Activated gamma-delta T cell (primary cell): Measurements from ENCODE around the gene SLC39A6.
A peak's percentile ranks its signal among the peaks of the same experiment; 100 is the strongest.
"Not testable (repeated sequence)": the region's sequence is repeated elsewhere in the genome, so short reads cannot be mapped to it uniquely, and the experiment has no call there.

Experiments
- DNase-seq: peaks from one replicate; lab custom pipeline; 2025; lab: John Stamatoyannopoulos, UW
- total RNA-seq, 2 donors: gene quantifications; one replicate each; lab custom pipeline; 2026; lab: John Stamatoyannopoulos, UW

The SLC39A6 gene
- 54.9 to 58.0 reads per million in 2 donors for total RNA-seq

- DNase-seq: peak; percentile 93
Observed at GRCh38 chr18:36129300-36130038, at the start of gene SLC39A6, which contains the start of gene ELP2. TSS of gene SLC39A6 (minus strand) at chr18:36129340. CDS start at chr18:36127007, 2,333 bp downstream. TSS of gene ELP2 (plus strand) at chr18:36129899. CDS start at chr18:36129934, 35 bp downstream.

- DNase-seq: no peak
Observed at GRCh38 chr18:36177913-36178312, 48.8 kb upstream of the SLC39A6 start.

- no peak for DNase-seq
Observed at GRCh38 chr18:36176711-36177110, 47.6 kb upstream of the SLC39A6 start.

- no peak for DNase-seq
Observed at GRCh38 chr18:36176177-36176584, 47.0 kb upstream of the SLC39A6 start.

GRCh38 chr18:36175481-36175880, 46.3 kb upstream of the SLC39A6 start:
- no peak for DNase-seq

- no peak for DNase-seq
Observed at GRCh38 chr18:36169938-36170337, 40.8 kb upstream of the SLC39A6 start.

- not testable (repeated sequence) for DNase-seq
Observed at GRCh38 chr18:36168296-36168695, 39.2 kb upstream of the SLC39A6 start.

- DNase-seq: no peak
Observed at GRCh38 chr18:36167692-36168218, 38.6 kb upstream of the SLC39A6 start.

GRCh38 chr18:36162981-36163380, 33.8 kb upstream of the SLC39A6 start:
- DNase-seq: no peak

GRCh38 chr18:36160959-36161371, 31.8 kb upstream of the SLC39A6 start:
- DNase-seq: no peak

- DNase-seq: no peak
Observed at GRCh38 chr18:36158266-36158867, 29.2 kb upstream of the SLC39A6 start.

GRCh38 chr18:36157441-36157840, 28.3 kb upstream of the SLC39A6 start:
- DNase-seq: no peak

GRCh38 chr18:36155851-36156757, 27.0 kb upstream of the SLC39A6 start:
- no peak for DNase-seq

GRCh38 chr18:36153771-36154170, 24.6 kb upstream of the SLC39A6 start:
- no peak for DNase-seq

- DNase-seq: no peak
Observed at GRCh38 chr18:36153203-36153602, 24.1 kb upstream of the SLC39A6 start.

GRCh38 chr18:36152781-36153180, 23.6 kb upstream of the SLC39A6 start:
- DNase-seq: no peak

- no peak for DNase-seq
Observed at GRCh38 chr18:36149514-36150289, 20.6 kb upstream of the SLC39A6 start.

GRCh38 chr18:36143391-36143790, 14.3 kb upstream of the SLC39A6 start:
- DNase-seq: no peak

- no peak for DNase-seq
Observed at GRCh38 chr18:36142751-36143150, 13.6 kb upstream of the SLC39A6 start.

- DNase-seq: no peak
Observed at GRCh38 chr18:36141576-36141975, 12.4 kb upstream of the SLC39A6 start.

- DNase-seq: no peak
Observed at GRCh38 chr18:36139245-36139644, 10.1 kb upstream of the SLC39A6 start.
